Stimulated activated CD8-positive, alpha-beta memory T cell treated with anti-CD3 and anti-CD28 coated beads, Interleukin-7, amount 100 ng/mL, for 24 hours (primary cell): ENCODE measurements around the gene ROMO1.

Experiments
- DNase-seq: peaks from one replicate; pipeline ENCODE4 v3.0.0-alpha.2; 2020; ENCODE audit warnings: low read depth

ROMO1 gene

DNA sequence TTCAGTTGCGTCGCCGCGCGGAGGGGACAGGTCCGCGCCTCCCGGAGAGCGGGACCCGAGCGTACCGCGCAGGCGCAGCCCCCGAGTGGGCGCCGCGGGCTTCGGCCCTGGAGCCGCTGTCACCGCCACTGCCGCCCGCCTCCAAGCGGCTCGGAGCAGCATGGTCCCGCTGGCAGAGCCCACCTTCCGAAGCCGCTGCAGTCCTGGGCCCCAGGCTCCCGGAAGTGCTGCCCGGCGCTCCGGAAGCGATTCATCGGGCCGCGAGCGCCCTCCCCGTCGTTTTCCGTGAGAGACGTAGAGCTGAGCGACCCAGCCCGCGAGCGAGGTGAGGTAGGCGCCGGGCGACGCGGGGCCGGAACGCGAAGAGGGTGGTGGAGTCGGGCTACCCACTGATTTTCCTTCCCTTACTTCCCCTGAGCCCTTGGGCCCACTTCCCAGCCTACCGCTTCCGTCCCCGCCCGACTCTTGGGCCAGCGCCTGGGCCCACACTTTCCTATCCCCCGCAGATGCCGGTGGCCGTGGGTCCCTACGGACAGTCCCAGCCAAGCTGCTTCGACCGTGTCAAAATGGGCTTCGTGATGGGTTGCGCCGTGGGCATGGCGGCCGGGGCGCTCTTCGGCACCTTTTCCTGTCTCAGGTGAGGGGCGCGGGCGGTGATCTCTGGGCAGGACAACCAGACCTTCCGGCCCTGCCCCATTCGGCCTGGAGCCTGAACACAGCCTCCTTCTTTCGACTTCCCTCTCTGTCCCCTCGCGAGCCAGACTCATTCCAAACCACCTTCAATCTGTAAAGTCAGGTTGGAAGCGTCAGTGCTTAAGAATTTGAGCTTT is at the start of gene ROMO1, which contains the start of gene NFS1:
TSS of gene ROMO1 (plus strand) at position 279 of the 830 bp plus-strand sequence. CDS start at position 507, 228 bp downstream.
TSS of gene NFS1 (minus strand) at position 226 of the 830 bp plus-strand sequence. CDS start at position 162, 64 bp downstream.
- DNase-seq, result peak; percentile 69

DNA sequence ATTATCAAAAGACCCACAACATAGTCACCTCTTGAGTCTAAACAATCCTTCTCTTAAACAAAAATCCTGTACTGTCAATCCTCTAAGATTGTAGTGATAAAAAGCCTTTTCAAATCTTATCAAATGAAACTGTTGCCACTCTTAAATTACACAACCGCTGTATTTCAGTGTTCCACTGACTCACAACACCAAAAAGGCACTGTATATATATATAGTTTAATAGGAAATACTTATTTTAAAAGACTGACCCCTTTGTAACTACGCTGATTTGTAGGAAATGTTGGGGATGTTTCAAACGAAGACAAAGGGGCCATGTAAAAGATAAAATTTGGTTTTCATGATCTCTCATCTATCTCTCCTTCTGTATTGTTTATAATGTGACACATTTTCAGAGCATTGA is 48.6 kb upstream of the ROMO1 start:
- DNase-seq, result no peak

DNA sequence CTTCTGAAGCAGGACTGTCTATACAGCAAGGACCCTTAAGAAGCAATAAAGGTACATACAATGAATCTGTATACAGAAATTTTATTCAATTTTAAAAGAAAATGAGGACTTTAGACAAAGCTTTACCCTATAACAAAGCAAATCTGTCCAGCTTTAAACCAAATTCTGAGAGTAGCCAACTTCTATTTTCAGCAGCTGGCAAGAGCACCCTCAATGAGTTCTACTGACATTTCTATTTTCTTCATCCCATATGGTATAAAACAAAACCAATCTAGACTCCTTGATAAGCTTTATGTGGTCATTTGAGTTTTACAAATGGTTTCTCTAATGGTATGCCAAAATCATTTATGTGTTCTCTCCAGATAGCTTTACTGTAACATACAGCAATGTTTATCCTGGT is 47.2 kb upstream of the ROMO1 start:
- DNase-seq, result no peak

DNA sequence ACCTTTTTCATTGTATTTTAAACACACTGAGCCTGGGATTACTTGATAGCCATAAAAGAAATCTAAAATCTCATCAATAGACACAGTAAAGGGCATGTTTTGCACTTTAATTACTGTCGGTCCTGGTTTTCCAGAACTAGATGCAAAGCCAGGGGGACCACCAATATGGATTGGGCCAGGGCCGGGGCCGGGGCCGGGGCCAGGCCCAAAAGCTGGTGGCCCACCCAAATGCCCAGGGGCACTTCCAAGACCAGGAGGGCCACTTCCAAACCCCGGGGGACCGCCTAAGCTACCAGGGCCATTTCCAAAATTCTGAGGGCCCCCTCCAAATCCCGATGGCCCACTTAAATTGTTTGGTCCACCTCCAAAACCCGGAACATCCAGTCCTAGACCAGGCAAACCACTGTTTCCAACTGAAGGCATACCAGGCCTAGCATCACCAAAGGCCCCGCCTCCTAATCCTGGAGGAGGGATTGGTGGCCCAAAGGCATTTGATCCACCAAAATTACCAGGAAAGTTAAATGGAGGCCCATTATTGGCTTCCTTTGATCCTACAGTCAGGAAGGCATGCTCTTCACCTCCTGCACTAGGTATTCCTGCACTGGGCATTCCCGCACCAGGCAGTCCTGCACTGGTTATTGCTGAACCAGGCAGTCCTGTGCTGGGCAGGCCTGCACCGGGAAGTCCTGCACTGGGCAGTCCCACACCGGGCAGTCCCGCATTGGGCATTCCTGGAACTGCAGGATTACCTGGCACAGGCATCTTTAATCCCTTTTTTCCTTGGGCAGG is 46.4 kb upstream of the ROMO1 start:
- DNase-seq, result no peak

DNA sequence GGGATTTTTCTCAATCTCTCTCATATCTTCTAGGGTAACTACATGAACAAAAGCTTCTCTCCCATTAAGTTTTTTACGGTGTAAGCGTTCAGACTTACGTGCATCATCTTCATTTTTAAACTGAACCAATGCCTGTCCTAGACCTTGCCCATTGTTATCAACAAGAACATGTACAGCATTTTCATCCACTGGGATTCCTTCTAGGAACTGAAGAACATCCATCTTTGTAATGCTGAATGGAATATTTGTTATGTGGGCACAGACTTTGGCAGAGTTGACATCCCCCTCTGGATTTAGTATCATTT is 45.8 kb upstream of the ROMO1 start:
- no peak for DNase-seq

DNA sequence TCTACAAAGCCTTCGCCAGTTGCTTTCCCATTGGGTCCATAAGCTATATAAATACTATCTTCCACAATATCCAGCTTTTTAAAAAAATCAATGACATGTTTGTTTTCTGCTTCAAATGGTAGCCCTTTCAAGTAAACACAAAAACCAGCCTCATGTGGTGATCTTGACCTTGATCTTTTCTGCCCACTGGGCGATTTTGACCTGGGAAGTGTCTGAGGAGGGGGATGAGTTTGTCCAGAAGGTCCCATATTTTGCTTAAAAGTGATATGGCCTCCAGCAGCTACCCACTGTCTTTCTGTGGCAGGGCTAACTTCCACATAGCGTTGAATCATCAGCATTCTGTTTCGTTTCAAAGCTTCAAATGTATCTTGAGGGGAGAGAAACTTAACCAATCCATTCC is 45.3 kb upstream of the ROMO1 start:
- no peak for DNase-seq

DNA sequence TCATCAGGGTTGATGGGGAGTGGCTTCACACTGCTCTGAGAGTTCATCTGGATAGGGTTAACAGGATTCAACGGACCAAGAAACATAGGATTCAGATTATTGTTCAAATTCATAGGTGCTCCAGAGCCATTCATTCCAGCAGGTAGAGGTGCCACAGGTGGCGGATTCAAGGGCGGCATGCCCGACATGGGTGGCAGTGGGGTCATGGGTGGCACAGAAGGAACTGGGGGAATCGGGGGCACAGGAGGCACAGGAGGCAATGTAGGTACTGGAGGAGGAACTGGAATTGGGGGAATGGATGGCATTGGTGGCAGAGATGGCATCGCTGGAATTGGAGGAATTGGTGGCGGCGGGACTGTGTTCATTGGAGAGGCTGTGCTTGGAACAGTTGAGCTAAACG is 44.8 kb upstream of the ROMO1 start:
- DNase-seq, result no peak

DNA sequence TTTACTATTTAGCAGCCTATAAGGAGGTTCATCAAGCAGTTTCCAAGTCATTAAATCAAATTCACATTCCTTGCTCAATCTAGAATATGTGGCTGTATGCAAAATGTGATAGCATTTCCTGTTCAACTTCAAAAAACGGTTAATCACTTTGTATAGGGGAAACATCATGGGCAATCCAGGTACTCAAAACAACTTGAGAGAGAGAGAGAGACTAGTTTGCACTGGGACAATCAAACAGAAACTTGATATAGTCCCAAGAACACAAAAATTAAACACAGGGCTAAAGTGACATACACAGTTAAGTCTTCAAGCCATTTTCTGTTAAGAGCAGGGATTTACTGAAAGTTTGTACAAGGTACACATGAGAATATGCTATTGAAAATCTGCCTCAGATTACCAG is 41.9 kb upstream of the ROMO1 start:
- DNase-seq, result no peak

DNA sequence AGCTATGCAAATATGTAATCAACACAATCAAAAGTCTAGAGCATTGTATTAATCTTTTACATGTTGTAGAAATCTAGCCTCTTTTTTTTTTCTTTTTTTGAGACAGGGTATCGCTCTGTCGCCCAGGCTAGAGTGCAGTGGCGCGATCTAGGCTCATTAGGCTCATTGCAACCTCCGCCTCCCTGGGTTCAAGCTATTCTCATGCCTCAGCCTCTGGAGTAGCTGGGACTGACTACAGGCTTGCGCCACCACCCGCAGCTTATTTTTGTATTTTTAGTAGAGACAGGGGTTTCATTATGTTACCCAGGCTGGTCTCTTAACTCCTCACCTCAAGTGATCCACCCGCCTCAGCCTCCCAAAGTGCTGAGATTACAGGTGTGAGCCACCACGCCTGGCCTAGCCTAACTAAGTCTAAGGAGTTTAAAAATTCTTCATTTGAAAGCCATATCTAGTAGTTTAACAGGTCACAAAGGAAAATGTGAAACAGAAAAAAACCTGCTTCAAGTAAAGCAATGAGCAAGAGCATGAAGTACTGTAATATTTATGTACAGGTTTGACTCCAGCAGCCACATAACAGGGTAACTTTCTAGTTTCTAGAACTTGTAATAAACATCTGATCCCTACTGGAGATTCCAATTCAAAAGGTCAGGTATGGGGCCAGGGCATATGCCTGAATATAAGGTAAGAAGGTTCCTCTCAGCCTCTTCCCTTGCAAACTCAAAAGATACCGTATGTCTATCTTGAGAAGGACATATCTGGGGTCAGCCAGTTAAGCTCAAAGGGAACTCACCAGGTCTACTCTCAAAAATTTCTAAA is 38.9 kb upstream of the ROMO1 start:
- DNase-seq, result no peak

DNA sequence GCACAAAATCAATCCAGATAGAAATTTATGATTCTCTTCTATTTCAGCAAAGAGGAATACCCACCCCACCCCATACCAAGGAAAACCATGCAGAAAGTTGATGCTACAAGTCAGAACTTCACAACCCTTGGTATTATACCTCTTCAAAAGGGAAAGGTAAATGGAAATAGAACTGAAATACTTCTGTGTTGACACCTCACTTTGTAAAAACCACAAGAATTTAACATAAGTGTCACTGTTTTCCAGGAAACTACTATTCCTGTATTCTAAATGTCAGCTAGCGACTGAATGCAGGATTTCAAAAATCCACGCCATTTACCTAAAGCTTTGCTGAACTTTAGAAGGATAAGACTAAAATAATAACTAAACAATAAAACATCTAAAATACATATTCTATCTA is 38.2 kb upstream of the ROMO1 start:
- no peak for DNase-seq

DNA sequence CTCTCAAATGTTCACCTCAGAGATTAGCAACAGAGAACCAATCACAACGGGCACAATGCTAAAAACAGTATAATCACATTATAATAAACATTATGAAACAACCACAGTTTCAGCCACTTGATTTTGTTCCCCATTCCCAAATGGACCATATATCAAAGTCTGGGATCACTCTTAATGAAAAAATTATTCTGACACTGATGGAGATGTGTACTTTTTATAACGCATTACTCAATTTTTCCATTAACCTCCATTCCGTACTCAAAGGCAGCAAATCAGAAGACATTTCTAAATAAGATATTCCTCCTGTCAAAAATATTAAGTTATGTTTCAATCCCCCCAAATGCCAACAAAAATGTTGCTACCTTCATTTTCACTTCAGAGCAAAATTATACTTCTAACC is 37.3 kb upstream of the ROMO1 start:
- no peak for DNase-seq

DNA sequence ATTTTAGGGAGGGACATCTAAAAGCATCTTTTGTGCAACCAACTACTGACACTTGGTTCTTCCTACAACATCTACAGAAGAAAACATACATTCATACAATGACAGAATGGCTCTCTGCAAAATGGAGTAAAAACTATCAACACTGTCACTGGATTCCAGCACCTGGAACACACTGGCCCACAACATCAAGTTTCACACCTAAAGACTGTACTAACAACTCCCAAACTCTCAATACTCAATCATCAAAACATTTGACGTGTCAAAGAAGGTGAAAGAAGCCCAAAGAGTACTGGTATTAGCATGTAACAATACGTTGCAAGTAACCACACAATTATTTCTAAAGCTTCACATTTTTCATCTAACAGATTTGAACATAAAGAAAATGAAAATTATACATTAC is 36.7 kb upstream of the ROMO1 start:
- DNase-seq, result no peak

DNA sequence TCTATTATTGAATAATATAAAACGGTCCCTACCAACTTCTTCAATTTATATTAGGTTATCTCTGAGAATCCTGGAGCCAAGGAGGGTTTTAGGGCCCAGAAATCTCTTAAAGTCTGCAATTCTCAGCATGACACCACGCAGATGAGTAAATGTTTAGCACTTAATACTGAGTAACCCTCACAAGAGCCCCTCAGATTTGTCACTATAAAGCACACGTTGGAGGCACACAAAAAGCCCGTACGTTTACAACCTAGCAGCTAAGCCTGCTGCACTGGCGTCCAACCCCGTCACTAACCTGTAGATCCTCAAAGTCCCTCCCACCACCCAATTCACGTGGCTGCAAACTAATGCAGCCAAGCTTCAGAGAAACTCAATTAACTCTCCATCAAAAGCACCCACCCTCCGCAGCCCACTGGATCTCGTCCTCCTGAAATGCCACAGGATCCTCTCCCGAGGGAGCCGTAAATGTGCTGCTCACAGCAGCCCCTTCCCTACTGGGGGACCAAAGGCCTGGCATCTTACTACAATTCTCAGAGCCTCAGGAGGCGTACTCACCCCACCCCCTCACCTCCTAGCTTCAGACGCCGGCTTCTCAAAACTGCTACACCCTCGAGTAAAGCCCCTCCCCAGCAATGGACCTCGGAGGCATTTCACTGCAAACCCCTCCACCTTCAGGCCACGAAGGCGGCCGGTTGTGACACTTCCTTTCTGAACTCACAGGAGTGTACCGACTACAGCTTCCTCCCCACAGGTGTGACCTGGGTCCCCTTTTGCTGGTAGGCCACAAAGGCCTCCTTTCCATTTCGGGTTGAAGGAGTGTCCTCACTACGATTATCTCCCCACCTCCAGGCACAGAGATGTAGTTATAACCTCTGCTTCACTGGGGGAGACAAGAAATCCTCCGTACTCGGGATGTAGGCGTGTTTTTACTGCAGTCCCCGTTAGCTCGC is 35.4 kb upstream of the ROMO1 start:
- DNase-seq, result peak; percentile 27

DNA sequence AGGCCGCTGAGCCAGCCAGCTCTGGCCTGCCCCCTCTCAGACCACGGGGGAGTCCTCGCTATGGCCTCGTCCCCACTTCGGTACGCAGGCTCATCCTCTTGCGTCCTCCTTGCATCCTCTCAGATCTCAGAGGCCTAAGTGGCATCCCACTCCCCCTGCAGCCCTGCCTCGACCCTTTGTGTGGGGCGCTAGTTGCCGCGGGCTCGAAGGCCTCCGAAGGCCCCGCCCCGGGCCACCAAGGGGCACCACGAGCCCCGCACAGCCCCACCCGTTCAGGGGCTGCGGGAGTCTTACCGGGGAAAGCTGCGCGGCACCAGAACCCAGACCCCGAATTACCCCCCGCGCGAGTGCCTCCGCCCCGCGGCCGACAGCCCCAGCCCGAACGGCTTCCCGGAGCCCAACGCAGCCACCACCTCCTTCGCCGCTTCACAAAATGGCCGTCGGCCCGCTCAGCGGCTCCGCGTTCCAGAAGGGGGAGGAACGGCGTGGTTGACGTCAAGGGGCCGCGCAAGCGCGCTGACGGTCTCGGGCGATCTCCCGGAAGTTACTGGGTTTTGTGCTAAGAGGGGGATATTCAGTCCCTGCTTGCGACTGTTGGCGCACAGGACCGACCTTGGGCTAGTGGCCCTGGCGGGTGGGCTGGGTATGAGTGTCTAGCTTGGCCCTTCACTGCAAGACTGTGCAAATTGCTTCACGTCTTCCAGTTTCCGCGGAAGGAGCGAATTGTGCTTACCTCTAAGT is 34.6 kb upstream of the ROMO1 start, which contains the start of the genes CPNE1 and RBM12:
TSS of gene CPNE1 (minus strand) at position 435 of the 741 bp plus-strand sequence. CDS start 31,977 bp downstream, outside the sequence.
TSS of gene RBM12 (minus strand) at position 435 of the 741 bp plus-strand sequence. CDS start 9,578 bp downstream, outside the sequence.
- peak; percentile 82 for DNase-seq

DNA sequence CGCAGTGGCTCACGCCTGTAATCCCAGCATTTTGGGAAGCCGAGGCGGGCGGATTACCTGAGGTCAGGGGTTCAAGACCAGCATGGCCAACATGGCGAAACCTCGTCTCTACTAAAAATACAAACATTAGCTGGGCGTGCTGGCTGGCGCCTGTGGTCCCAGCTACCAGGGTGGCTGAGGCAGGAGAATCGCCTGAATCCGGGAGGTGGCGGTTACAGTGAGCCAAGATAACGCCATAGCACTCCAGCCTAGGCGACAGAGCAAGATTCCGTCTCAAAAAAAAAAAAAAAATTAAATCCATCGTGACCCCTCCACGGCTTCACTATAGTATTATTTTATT is 33.3 kb upstream of the ROMO1 start:
- no peak for DNase-seq

DNA sequence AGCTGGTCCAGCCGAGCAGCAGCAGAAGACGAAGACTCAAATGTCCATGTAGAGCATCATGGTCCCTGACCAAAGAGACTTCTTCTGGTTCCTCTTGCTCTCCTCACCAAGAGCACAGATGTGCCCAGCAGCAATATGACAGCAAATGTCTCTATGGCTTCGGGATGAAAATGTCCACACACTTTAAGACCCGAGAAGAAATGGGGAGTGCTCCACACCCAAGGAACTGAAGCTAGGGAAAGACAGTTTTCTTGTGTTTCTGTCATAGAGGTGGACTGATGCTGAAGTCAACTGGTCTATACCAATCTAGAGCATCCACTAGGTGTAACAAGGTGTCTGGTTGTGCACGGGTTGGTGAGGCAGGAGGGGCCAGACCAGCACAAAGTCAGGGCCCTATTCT is 30.0 kb upstream of the ROMO1 start:
- no peak for DNase-seq

DNA sequence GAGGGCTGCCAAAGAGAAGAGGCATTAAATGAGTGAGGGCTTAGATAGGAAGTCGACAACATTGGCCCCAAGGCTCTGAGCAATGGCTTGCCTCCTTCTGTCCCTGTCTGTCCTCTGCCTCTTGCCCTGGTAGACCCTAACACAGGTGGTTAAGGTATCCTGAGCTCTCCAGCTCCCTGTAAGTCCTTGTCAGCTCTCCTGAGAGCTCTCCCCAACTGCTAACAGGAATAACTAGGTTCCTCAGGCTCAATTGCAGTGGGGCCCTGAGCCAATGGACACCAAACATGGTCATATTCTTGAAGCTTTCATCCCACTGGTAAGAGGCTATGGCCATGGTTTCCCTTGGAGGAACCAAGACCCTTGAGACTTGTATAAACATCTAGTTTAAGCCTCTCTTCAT is 29.5 kb upstream of the ROMO1 start:
- DNase-seq, result no peak

DNA sequence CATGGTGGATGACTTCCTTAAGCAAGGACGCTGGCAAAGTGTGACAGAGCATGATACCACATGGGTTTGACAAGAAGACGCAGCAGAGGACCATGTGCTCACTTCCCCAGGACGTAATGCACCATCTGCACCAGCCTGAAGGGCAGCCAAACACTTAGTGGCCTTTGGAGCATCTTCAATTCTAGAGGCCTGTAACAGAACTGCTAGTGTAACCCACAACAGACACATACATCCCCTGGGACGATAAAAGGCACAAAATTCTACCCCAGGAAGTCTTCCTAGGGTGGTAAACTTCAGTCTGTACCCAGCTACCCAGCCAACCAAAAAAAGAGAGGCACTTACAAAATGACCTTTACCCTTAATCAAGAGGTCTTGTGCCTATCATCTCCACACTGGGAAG is 25.3 kb upstream of the ROMO1 start:
- DNase-seq, result no peak

DNA sequence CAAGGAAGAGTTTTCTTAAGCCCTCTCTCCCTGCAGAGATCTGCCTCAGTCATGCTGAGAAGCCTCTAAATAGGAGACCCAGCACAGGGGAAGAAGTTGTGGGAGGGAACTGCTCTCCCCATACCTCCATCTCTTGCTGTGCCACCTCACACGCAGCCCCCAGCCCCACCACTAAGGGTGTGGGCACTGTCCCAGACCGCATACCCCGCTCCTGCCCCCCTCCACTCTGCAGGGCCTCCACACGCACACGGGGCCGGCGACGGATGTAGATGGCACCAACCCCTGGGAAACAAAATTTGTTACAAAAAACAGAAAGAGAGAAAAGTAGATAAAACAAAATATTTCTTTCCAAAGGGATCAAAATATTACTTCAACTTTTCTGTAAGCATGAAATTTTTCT is 24.3 kb upstream of the ROMO1 start:
- DNase-seq, result no peak

DNA sequence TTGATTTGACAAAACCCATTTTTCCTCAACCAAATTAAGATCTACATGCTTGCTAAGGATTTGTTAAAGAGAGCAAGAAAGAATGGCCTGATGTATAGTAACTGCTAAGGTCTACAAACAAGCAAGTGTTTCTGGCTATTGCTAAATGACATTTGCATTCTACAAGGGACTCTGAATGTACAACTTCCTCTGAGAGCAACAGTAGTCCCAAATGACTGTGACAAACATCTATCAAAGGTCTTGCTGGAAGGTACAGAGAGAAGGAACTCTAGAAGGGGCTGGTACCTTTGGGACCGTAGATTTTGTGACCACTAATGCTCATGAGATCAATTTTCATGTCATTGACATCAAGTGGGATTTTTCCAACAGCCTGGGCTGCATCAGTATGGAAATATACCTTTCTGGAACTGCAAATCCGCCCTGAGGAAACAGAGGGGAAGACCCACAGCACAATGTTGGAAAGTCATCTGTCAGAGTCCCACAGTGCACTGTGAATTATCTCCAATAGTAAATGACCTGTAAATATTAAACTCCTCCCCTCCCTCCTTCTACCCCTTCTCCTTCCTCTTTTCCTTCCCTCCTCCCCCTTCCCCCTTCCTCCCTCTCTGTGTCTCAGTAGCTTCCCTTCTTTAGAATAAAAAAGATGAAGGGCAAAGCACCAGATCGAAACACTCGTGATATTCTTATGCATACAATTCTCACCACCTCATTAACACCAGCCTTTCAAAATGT is 18.6 kb upstream of the ROMO1 start:
- DNase-seq, result no peak
